ENCODE measurements around the gene ETV6. TPM values are rescaled to one million over a fixed set of nuclear protein-coding genes. Genes with fewer than 3 reads are reported as not detected.
A peak's percentile ranks its signal among the peaks of the same experiment; 100 is the strongest.

The ETV6 gene
- total RNA-seq, 1 experiment from 2014 or later: 19.3 TPM

DNA sequence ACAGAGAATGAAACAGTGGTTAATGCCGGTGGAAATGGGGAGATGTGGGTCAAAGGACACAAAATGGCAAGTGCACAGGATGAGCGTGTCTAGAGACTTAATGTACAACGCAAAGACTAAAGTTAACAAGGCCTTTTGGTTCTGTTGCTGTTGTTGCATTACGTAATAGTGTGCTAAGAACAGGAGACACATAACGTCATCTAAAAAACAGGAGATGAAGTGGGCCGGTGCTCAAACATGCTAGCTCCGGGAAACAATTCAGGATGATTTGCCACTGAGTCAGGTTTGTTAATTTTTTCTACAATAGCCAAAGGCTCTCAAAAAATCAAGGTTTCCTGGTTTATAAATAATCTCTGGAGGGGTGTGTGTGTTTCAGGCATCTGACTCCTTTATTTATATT, 55.5 kb downstream of the ETV6 start:
- Mint-ChIP-seq H3K4me1 (ENCODE audit: insufficient read depth, unreplicated experiment) (peaks cover 27% of the 10 kb centered on the region), H3K4me3 (ENCODE audit: unreplicated experiment) (peak overlapping the region; percentile 14), H3K36me3 (ENCODE audit: insufficient read depth, unreplicated experiment) (no peaks in the 10 kb centered on the region), H3K27ac (ENCODE audit: low read depth, unreplicated experiment) (peak overlapping the region; percentile 84), H3K27me3 (ENCODE audit: insufficient read depth, unreplicated experiment) (no peaks in the 10 kb centered on the region), H3K9me3 (ENCODE audit: unreplicated experiment) (peaks cover 7% of the 10 kb centered on the region)
- TF ChIP-seq, protein P1, sequence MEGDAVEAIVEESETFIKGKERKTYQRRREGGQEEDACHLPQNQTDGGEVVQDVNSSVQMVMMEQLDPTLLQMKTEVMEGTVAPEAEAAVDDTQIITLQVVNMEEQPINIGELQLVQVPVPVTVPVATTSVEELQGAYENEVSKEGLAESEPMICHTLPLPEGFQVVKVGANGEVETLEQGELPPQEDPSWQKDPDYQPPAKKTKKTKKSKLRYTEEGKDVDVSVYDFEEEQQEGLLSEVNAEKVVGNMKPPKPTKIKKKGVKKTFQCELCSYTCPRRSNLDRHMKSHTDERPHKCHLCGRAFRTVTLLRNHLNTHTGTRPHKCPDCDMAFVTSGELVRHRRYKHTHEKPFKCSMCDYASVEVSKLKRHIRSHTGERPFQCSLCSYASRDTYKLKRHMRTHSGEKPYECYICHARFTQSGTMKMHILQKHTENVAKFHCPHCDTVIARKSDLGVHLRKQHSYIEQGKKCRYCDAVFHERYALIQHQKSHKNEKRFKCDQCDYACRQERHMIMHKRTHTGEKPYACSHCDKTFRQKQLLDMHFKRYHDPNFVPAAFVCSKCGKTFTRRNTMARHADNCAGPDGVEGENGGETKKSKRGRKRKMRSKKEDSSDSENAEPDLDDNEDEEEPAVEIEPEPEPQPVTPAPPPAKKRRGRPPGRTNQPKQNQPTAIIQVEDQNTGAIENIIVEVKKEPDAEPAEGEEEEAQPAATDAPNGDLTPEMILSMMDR (IDR thresholded peaks at IDR 0.05; ENCODE audit: unreplicated experiment): no peak
- CTCF ChIA-PET: interaction anchor here (0.6 to 1.2 kb wide), 2 partner anchors 16 to 422 kb away, joined by 3 to 4 read pairs; no protein-coding TSS in a partner anchor
- peak; percentile 79 for DNase-seq (ENCODE audit: unreplicated experiment)
- intact Hi-C loops (cut with micrococcal nuclease): no loop called here
- POLR2A ChIA-PET: interaction anchor here (0.7 to 1.9 kb wide), 9 partner anchors 10 to 328 kb away, joined by 3 to 12 read pairs (median 4); no protein-coding TSS in a partner anchor
- BruUV-seq (replicated peaks): no TSS peak

DNA sequence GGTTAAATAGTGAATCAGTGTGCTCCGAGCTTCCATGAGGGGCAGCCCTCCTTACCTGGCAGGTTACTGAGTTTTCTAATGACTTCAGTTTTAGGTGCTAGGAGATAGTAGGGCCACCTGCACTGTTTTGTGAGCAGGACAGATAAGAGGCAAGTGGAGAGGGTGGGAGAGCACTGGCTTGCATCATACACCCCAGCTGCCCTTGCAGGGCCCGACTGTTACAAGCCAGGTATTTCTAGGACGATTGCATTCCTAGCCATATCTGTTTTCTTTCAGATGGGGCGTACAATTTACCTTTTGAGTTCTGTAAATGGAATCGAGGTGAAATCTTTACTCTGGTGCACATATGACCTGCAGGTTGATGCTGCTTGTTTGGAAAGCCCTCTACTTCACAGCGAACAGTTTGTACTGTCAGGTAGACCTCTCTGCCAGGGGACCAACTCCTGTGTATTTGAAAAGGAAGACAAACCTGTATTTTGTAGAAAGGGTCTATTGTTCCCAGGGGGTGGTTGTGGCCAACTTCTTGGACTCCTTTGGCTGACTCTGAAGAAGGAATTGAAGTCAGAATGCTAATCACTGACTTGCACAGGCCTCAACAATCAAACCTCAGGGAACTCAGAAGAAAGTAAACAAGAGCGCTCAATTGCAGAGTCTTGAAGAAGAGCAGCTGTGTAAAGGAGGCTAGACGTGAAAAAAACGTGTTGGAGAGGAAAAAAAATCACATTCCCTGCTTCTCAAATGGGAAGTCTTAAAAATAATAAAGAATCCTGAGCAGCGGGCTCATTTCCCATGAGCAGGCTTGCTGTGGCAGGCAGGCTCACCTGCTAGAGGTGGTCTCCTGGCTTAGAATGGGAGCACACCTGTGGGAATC, 57.3 kb downstream of the ETV6 start:
- ChIA-PET CTCF (no interaction called here), POLR2A (no interaction called here)
- BruUV-seq (replicated peaks): no TSS peak
- Mint-ChIP-seq H3K27ac (ENCODE audit: low read depth, unreplicated experiment) (peak overlapping the region; percentile 57), H3K9me3 (ENCODE audit: unreplicated experiment) (peaks cover 7% of the 10 kb centered on the region), H3K4me3 (ENCODE audit: unreplicated experiment) (no peak overlapping the region), H3K4me1 (ENCODE audit: insufficient read depth, unreplicated experiment) (peaks cover 20% of the 10 kb centered on the region), H3K36me3 (ENCODE audit: insufficient read depth, unreplicated experiment) (no peaks in the 10 kb centered on the region), H3K27me3 (ENCODE audit: insufficient read depth, unreplicated experiment) (no peaks in the 10 kb centered on the region)
- no peak for DNase-seq (ENCODE audit: unreplicated experiment)
- TF ChIP-seq, protein P1 (IDR thresholded peaks at IDR 0.05; ENCODE audit: unreplicated experiment): no peak
- intact Hi-C loops (cut with micrococcal nuclease): no loop called here

DNA sequence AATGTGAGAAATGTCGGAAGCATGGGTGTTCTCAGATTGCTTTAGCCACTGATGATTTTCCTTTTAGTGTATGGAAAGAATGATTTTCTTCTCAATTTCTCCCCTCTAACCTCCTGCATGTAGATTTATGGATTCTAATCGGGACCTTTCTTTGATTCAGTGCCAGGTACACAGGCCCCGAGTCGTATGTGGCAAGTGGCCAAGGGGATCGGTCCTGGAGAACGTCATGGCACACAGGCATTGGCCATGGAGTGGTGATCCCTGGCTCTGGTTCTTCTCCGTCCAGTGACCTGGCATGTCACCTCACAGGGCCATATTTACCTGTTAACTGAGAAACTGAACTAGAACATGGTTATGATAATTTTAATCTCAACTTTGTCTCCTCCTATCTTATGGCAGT, 58.1 kb downstream of the ETV6 start:
- DNase-seq (ENCODE audit: unreplicated experiment): peak; percentile 23
- POLR2A ChIA-PET: no interaction called here
- TF ChIP-seq, protein P1 (IDR thresholded peaks at IDR 0.05; ENCODE audit: unreplicated experiment): no peak
- Mint-ChIP-seq H3K4me3 (ENCODE audit: unreplicated experiment) (no peak overlapping the region), H3K9me3 (ENCODE audit: unreplicated experiment) (peaks cover 7% of the 10 kb centered on the region), H3K36me3 (ENCODE audit: insufficient read depth, unreplicated experiment) (no peaks in the 10 kb centered on the region), H3K4me1 (ENCODE audit: insufficient read depth, unreplicated experiment) (peaks cover 26% of the 10 kb centered on the region), H3K27me3 (ENCODE audit: insufficient read depth, unreplicated experiment) (no peaks in the 10 kb centered on the region), H3K27ac (ENCODE audit: low read depth, unreplicated experiment) (peak overlapping the region; percentile 75)
- CTCF ChIA-PET: no interaction called here
- intact Hi-C loops (cut with micrococcal nuclease): no loop called here
- no TSS peak for BruUV-seq (replicated peaks)

DNA sequence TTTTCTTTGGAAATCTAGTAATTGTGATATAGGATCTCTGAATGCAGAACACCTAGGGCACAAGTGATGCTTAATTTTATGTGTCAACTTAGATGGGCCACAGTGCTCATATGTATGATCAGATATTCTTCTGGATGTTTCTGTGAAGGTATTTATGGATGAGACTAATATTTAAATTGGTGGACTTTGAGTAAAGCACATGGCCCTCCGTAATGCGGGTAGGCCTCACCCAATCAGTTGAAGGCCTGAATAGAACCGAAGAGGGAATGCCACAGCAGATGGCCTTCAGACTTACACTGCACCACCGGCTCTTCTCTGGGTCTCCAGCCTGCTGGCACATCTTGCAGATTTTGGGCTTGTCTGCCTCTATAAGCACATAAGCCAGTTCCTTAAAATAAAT, 60.0 kb downstream of the ETV6 start:
- intact Hi-C loops (cut with micrococcal nuclease): no loop called here
- Mint-ChIP-seq H3K9me3 (ENCODE audit: unreplicated experiment) (no peaks in the 10 kb centered on the region), H3K36me3 (ENCODE audit: insufficient read depth, unreplicated experiment) (peaks cover 6% of the 10 kb centered on the region), H3K4me3 (ENCODE audit: unreplicated experiment) (no peak overlapping the region), H3K27ac (ENCODE audit: low read depth, unreplicated experiment) (no peak overlapping the region), H3K27me3 (ENCODE audit: insufficient read depth, unreplicated experiment) (no peaks in the 10 kb centered on the region), H3K4me1 (ENCODE audit: insufficient read depth, unreplicated experiment) (peaks cover 20% of the 10 kb centered on the region)
- TF ChIP-seq, protein P1 (IDR thresholded peaks at IDR 0.05; ENCODE audit: unreplicated experiment): no peak
- no TSS peak for BruUV-seq (replicated peaks)
- DNase-seq (ENCODE audit: unreplicated experiment): no peak
- ChIA-PET POLR2A (no interaction called here), CTCF (interaction anchor here (0.8 kb wide), 1 partner anchor 8 kb away, joined by 4 read pairs; no protein-coding TSS in a partner anchor)

All from MCF 10A (cell line).